HG02623 (cell line): Measurements from ENCODE around the gene NR1H2.
"Not testable (repeated sequence)": the region's sequence is repeated elsewhere in the genome, so short reads cannot be mapped to it uniquely, and the experiment has no call there.

Source experiments
- ATAC-seq: cut with Tn5 transposase; IDR thresholded peaks from one replicate; pipeline ENCODE4 v1.9.1; 2021; ENCODE audit warnings: moderate library complexity; ENCODE audit not compliant: unreplicated experiment

Gene NR1H2

DNA sequence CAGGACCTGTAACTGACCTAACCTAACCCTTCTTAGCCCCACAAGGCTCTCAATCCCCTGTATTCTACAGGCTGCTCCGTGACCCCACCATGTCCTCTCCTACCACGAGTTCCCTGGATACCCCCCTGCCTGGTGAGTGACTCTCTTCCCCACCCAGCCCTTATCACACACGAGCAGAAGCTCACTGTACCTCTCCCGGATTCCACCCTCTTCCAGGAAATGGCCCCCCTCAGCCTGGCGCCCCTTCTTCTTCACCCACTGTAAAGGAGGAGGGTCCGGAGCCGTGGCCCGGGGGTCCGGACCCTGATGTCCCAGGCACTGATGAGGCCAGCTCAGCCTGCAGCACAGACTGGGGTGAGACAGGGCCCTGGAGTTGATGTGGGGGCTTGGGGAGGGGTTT is 1.3 kb downstream of the NR1H2 start:
- no peak for ATAC-seq

DNA sequence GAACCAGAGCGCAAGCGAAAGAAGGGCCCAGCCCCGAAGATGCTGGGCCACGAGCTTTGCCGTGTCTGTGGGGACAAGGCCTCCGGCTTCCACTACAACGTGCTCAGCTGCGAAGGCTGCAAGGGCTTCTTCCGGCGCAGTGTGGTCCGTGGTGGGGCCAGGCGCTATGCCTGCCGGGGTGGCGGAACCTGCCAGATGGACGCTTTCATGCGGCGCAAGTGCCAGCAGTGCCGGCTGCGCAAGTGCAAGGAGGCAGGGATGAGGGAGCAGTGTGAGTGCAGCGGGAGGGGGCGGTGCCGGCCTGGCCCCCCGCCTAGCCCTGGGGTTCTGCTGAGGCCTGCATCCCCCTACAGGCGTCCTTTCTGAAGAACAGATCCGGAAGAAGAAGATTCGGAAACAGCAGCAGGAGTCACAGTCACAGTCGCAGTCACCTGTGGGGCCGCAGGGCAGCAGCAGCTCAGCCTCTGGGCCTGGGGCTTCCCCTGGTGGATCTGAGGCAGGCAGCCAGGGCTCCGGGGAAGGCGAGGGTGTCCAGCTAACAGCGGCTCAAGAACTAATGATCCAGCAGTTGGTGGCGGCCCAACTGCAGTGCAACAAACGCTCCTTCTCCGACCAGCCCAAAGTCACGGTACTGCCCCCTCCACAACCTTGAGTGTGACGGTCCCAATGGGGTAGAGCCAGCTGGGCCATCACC is 2.1 kb downstream of the NR1H2 start:
- no peak for ATAC-seq

DNA sequence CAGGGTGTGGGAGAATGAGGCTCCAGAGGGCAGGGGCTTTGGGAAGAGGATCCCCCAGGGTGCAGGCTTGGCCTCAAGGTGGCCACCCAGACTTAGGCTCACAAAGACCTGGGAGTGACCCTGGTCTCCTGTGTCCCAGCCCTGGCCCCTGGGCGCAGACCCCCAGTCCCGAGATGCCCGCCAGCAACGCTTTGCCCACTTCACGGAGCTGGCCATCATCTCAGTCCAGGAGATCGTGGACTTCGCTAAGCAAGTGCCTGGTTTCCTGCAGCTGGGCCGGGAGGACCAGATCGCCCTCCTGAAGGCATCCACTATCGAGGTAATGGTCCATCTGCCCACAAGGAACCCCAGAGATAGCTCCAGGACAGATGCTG is 2.6 kb downstream of the NR1H2 start:
- no peak for ATAC-seq

DNA sequence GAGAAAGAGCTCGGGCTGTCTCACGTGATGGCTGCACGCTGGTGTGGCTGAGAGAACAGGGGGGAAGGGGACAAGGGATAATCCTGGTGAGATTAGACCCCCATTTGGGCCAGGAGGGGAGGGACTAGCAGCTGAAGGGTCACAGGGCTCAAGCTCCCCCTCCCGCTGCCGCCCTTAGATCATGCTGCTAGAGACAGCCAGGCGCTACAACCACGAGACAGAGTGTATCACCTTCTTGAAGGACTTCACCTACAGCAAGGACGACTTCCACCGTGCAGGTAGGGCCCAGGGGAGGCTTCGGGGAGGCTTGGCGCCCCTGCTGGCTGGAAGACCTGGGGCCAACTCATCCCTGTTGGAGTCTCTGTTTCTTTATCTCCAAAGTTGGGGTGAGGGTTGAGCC is 3.3 kb downstream of the NR1H2 start:
- ATAC-seq = no peak

DNA sequence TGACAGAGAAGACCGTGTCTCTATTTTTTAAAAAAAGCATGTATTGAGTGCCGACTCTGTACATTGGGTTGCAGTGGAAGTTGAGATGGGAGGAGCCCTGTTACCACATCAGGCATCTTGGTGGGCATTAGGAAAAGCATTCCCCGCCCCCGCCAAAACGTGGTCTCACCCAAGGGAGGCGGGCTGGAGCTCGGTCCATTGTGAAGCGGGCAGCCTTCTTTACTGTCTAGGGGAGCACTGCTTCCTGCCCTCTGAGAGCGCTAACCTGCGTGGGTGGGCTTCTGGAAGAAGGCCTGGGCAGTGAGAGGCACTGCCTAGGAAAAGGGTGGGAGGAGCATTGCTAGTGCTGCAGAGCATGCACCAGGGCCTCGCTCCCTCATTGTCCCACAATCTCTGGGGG is 3.9 kb downstream of the NR1H2 start:
- ATAC-seq = no peak

DNA sequence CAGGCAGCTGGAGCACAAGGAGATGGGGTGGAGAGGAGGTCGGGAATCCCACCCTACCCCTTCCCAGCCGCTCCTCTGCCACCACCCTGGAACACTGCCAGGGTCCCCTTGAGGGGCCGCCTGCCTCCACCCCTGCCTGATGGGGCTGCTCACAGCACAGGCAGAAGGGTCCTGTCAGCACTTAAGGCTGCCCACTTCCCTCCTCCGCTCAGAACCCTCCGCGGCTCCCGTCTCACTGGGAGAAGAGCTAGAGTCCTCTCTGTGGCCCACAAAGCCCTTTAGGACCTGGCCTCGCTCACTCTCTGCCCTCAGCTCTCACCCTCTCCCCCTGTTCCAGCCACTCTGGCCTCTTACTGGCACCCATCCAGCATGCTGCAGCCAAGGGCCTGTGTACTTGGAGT is 4.5 kb downstream of the NR1H2 start:
- ATAC-seq = no peak

DNA sequence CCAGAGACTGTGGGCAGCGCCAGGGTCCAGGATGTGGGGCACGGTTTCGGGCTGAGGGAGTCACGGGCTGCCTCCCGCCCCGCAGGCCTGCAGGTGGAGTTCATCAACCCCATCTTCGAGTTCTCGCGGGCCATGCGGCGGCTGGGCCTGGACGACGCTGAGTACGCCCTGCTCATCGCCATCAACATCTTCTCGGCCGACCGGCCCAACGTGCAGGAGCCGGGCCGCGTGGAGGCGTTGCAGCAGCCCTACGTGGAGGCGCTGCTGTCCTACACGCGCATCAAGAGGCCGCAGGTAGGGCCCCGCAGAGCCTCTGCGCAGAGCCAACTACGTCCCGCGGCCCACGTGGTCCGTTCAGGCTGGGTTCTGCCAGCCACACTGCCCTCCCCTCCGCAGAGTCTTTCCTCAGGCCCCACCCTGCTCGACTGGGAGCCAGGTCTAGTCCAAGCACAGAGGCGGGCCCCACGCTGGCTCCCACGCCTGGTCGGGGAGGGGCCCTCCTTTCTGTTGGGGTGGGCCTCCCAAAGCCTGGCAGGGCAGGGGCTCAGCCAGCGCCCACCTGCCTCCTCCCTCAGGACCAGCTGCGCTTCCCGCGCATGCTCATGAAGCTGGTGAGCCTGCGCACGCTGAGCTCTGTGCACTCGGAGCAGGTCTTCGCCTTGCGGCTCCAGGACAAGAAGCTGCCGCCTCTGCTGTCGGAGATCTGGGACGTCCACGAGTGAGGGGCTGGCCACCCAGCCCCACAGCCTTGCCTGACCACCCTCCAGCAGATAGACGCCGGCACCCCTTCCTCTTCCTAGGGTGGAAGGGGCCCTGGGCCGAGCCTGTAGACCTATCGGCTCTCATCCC is 5.8 kb downstream of the NR1H2 start:
- ATAC-seq = no peak

DNA sequence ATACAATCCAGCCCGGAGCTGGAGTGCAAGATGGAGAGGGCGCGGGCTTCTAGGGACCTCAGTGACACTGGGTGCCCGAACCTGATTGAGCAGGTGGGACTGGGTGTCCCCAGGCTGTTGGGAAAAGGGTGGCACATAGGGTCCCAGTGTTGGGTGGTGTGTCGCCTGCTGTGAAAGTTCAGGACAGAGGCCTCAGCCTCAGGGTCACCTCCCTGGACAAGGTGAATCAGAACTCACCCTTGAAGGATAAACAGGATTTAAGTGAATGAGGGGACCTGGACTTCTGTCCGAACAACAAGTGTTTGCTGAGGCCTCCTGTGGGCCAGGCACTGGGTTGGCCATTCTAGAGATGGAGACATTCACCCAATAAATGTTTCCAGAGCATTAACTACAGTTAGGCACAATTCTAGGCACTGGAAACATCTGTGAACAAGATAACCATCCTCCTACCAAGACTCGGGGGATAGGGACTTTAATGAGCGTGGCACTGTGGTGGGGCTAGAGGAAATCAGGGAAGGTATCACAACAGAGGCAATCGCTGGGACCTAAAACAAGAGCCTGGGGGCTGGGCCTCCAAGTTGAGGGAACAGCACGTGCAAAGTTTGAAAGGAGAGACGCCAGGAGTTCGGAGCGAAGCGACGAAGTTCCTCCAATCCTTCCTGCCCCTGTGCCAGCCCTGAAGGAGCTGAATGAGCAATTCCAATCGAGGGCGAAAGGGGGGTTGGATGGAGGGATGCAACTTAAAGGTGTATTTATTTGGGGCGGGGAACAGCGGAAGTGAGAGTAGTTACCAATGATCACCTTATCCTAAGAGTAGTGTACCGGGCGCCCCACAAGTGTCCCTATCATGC is 7.0 kb downstream of the NR1H2 start:
- peak; percentile 4 for ATAC-seq

DNA sequence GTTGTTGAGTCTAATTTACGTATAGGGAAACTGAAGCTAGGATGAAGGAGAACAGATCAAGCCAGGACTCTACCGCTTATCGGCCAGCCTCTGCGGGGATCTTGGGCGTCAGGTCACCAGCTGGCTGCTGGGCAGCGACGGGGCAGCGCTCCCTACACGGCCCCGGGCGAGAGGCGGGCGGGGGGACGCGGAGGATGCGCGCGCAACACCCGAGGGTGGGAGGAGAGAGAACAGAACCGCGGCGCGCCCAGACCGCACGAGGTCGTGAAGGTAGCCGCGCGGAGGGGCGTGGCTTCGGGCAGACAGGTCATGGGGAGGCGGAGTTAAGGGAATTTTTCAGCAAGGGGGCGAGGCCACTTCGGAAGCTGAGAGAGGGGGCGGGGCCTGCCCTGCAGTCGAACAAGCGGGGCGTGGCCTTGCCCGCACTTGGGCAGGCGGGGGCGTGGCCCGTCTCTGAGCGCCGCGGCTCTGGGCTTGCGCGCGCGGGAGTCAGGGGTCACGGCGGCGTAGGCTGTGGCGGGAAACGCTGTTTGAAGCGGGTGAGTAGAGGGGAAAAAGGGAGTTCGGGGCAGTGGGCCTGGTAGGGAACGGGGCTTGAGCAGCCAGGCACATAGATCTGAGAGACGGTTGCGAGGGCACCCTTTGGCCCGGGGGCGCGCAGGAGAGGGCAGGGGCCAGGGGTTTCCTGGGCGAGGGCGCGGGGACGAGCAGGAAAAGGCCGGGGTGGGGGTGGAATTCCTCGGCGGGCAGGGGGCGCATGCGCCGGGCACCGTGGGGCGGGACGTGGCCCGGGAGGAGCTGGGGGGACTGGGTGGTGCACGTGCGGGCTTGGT is 7.8 kb downstream of the NR1H2 start, which contains the start of gene POLD1:
Gene POLD1, plus strand, starts transcription at position 496 of the 833 bp plus-strand sequence. CDS start 14,505 bp downstream, outside the sequence.
- ATAC-seq = peak; percentile 71

DNA sequence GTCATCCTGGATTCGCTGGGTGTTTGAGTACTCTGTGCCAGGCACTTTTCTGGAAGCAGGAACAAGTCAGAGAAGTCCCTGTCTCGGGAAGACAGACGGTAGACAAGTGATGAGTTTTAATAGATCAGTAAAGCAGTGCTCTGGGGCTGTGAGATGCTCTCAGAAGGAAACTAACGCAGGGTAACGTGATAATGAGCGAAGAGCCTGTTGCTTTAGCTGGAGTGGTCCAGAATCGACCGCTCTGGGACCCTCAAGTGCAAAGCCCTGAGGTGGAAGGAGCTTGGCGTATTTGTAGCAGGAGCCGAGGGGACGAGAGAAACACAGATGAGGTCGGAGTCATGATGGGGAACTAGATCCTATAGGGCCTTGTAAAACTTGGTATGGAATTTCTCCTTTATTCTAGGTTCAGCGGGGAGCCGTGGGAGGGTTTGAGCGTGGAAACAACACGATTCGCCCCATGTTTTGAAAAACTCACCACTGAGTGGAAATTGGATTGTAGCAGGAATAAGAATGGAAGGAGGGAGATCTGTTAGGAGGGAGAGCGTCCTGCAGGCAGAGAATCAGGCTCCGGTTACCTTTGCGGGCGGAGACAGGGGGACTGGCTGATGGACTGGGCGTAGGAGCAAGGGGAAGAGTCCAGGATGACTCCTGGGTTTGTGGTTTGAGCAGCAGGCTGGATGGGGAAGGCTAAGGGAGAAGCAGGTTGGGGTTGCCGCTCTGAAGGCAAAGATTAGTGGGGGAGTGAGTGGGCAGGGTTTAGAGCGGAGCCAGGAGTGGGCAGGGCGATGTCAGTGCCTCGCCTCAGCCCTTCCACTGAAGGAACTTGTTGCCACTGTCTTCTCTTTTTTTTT is 8.7 kb downstream of the NR1H2 start:
- ATAC-seq = no peak

DNA sequence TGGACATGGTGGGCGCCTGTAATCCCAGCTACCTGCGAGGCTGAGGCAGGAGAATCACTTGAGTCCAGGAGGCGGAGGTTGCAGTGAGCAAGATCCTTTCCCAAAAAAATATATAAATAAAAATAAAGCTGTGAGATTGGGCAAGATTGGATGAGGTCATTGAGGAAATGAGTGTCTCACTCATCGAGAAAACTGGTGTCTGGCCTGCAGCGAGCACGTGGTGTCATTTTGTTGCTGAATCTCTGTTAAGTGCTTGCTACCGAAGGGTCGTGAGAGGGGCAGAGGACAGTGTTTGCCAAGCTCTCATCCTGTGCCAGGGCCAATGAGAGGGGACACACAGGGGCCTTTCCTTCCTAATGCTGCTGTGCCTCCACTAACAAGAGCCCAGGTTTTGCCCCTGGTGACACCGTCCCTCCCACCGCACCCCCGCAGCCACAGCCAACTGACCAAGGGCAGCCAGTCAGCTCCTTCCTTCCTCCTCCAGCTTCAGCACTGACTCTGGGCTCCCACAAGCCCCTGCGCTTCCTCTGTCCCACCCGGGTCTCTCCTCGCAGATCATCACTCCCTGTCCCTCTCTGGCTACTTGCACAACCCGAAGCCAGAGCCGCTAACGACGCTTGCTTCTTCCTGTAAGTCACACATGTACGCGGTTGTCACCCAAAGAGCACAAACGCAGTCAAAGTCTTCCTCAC is 11.1 kb downstream of the NR1H2 start:
- no peak for ATAC-seq

DNA sequence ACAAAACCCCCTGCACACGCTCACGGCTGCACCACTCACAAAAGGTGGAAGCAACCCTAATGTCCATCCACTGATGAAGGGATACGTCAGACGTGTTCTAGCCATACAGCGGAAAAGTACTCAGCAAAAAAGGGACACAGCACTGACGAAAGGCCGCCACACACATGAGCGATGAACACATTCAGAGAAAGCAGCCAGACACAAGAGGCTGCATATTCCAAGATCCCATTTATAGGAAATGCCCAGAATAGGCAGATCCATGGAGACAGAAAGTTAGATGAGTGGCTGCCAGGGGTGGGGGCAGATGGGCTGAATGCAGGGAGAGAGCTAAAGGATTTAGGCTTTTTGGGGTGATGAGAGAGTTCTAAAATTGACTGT is 11.6 kb downstream of the NR1H2 start:
- no peak for ATAC-seq

DNA sequence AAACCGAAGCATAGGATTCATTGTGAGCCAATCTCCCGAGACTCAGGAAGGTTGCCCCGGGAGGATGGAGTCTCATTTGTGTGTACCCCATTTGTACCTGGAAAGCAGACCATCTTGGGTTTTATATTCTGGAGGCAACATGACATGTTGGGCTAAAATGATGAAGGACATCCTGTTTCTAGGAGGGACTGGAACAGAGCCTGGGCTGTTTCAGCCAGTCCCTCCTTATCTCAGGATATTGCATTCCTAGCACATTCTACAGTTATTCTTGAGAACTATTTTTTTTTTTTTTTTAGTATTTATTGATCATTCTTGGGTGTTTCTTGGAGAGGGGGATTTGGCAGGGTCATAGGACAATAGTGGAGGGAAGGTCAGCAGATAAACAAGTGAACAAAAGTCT is 14.0 kb downstream of the NR1H2 start:
- ATAC-seq = not testable (repeated sequence)

DNA sequence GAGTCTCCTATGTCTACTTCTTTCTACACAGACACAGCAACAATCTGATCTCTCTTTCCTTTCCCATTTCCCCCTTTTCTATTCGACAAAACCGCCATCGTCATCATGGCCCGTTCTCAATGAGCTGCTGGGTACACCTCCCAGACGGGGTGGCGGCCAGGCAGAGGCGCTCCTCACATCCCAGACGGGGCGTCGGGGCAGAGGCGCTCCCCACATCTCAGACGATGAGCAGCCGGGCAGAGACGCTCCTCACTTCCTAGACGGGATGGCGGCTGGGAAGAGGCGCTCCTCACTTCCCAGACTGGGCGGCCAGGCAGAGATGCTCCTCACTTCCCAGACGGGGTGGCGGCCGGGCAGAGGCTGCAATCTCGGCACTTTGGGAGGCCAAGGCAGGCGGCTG is 14.7 kb downstream of the NR1H2 start:
- ATAC-seq = not testable (repeated sequence)

DNA sequence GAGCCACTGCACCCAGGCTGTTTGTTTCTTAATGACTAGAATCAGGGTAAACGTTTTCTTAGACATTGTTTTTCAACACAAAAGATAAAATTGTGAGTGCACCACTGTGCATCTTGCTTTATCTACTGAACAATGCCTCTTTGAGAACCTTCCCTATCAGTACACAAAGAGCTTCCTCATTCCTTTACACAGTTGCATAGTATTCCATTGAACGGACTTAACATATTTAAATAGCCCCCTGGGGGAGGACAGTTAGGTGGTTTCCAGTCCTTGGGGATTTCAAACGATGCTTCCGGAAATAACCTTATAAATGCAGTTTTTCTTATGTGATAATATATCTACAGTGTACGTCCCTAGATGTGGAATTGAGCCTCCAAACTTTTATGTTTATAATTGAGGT is 16.5 kb downstream of the NR1H2 start:
- ATAC-seq = no peak

DNA sequence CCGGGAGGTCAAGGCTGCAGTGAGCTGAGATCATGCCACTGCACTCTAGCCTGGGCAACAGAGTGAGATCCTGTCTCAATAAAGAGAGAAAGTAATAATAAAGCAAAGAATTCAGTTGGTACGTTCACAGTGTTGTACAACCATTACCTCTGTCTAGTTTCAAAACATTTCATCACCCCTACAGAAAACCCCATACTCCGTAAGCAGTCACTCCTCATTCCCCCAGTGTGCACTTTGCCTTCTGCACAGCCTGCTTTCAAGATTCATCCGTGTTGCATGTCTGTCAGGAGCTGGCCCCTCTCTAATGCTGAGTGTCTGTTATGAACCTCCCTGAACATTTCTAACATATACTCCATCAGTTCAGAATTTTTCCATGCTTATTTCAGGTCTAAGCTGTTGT is 17.3 kb downstream of the NR1H2 start:
- ATAC-seq = no peak

DNA sequence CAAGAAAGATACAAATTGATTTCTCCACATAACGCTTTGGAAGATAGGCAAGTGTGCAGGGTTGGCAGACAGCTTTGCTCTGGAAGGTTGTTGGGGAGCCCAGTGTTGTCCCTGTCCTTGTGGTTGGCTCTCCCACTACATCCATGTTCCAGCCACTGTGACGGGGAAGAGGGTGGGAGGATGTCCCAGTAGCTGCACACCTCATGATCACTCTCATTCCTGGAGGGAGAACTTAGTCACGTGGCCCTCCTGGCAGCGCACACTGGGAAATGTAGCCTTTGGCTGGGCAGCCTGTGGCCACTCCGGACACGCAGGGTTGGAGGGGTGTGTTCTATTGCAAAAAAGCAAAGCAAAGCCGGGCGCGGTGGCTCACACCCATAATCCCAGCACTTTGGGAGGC is 17.8 kb downstream of the NR1H2 start:
- ATAC-seq = no peak

DNA sequence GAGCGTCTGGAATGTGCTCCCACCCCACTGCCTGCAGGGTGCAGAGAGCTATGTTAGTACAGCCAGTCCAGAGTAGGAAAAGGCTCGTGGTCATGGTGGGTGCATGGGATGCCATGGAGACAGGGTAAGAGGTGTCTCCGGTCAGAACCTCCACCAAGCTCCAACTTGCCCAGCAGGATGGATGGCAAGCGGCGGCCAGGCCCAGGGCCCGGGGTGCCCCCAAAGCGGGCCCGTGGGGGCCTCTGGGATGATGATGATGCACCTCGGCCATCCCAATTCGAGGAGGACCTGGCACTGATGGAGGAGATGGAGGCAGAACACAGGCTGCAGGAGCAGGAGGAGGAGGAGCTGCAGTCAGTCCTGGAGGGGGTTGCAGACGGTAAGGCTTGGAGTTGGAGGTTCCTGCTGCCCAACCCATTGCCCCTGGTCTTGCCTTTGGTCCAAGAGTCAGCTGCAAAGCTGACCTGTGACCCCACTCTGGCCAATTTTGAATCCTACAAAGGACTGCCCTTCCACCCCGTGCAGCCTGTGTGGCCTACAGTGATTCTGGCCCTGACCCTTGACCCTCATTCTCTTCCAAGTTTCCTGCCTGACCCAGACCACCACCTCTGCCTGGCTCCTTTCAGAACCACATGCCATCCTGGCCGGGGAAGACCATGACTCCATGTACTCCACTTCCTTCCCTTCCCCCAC is 22.6 kb downstream of the NR1H2 start:
- no peak for ATAC-seq

DNA sequence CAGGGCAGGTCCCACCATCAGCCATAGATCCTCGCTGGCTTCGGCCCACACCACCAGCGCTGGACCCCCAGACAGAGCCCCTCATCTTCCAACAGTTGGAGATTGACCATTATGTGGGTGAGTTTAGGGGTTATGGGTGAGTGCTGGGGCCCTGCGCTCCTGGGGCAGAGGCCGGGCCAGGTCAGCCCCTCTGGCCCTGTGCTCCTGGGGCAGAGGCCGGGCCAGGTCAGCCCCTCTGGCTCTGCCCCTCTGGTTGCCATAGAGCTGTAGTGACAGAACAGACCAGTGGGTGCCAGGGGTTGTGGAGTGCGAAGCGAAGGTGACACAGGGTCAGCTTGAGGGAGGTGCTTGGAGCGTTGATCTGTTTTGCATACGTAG is 23.1 kb downstream of the NR1H2 start:
- ATAC-seq = no peak
